A549 (cell line): ENCODE measurements around the gene TMEM143. TPM values are rescaled to one million over a fixed set of nuclear protein-coding genes. Genes with fewer than 3 reads are reported as not detected.
"Not testable (repeated sequence)": the region's sequence is repeated elsewhere in the genome, so short reads cannot be mapped to it uniquely, and the experiment has no call there.

Experiments
- ATAC-seq, 2 experiments: fragments of 200-7000 bp in 1 of 2; fragments of >200 bp in 1 of 2; cut with Nextera tagmentation in 1 of 2; cut with Tn5 transposase in 1 of 2; 3 replicates each; pipeline versions ENCODE4 v1.8.0 to v1.9.1; 2018 to 2020; ENCODE audit warnings: mild to moderate bottlenecking in 1 of 2, moderate library complexity in 1 of 2
- CTCF ChIA-PET: fragments of 300-600 bp; sonication (Branson Sonifier 250); formaldehyde crosslinking; extraction: SDS; loops from one replicate; lab custom pipeline; 2021; ENCODE audit warnings: antibody characterized with exemption, inconsistent platforms; lab: Yijun Ruan, JAX
- POLR2A ChIA-PET: fragments of 350-600 bp; formaldehyde crosslinking; extraction: SDS; loops from one replicate; lab custom pipeline; 2021; ENCODE audit warnings: antibody characterized with exemption, inconsistent platforms; lab: Yijun Ruan, JAX
- DNase-seq, 2 experiments: peaks; one replicate each; pipeline versions ENCODE4 v3.0.0 to v3.0.0-alpha.2; 2011 to 2016; ENCODE audit warnings: low read depth in 1 of 2, low spot score in 1 of 2
- FAIRE-seq: peaks from 2 replicates; lab custom pipeline; 2011; peaks lifted over from hg19 to GRCh38; lab: Jason Lieb, UNC
- H3K27ac ChIP-seq, 2 experiments: fragments of >200 bp; sonication (Bioruptor Twin); formaldehyde crosslinking; 3 replicates each; pipeline ENCODE4 v1.5.1; 2016 to 2017
- H3K4me1 ChIP-seq: fragments of >200 bp; sonication (Bioruptor Twin); formaldehyde crosslinking; 3 replicates; pipeline ENCODE4 v1.6.1; 2016
- H3K4me2 ChIP-seq: fragments of >200 bp; sonication (Bioruptor Twin); formaldehyde crosslinking; 3 replicates; pipeline ENCODE4 v1.6.1; 2016
- H3K4me3 ChIP-seq: fragments of >200 bp; sonication (Bioruptor Twin); formaldehyde crosslinking; 3 replicates; pipeline ENCODE4 v1.5.1; 2016
- H3K9me3 ChIP-seq: fragments of >200 bp; sonication (Bioruptor Twin); formaldehyde crosslinking; 3 replicates; pipeline ENCODE4 v1.6.1; 2016
- EHF ChIP-seq: fragments of 250-450 bp; sonication (Bioruptor Pico); IDR thresholded peaks from 2 replicates; pipeline ENCODE4 v1.5.0; 2020; ENCODE audit warnings: mild to moderate bottlenecking
- EHMT2 ChIP-seq: fragments of 200-600 bp; sonication (generic); IDR thresholded peaks from 2 replicates; pipeline ENCODE4 v1.6.1; 2016; ENCODE audit warnings: antibody characterized with exemption, low read depth, mild to moderate bottlenecking, moderate library complexity
- HEYL ChIP-seq: fragments of 250-450 bp; sonication (Bioruptor Pico); IDR thresholded peaks from 2 replicates; pipeline ENCODE4 v1.8.0; 2021; ENCODE audit warnings: mild to moderate bottlenecking, moderate library complexity
- JUN ChIP-seq, 2 experiments: fragments of >200 bp; sonication (Bioruptor Twin); formaldehyde crosslinking; IDR thresholded peaks; 2 replicates in 1 of 2; 3 replicates in 1 of 2; pipeline ENCODE4 v1.6.1; 2016 to 2017
- KDM5A ChIP-seq: fragments of 200-600 bp; sonication (generic); IDR thresholded peaks from 2 replicates; pipeline ENCODE4 v1.6.1; 2016; ENCODE audit warnings: antibody characterized with exemption, mild to moderate bottlenecking
- NR3C1 ChIP-seq: fragments of >200 bp; sonication (Bioruptor Twin); formaldehyde crosslinking; IDR thresholded peaks from 3 replicates; pipeline ENCODE4 v1.6.1; 2017
- PHF8 ChIP-seq: fragments of 200-600 bp; sonication (generic); IDR thresholded peaks from 2 replicates; pipeline ENCODE4 v1.6.1; 2016; ENCODE audit warnings: low read depth, mild to moderate bottlenecking, antibody characterized with exemption, moderate library complexity, borderline replicate concordance
- POLR2A ChIP-seq: IDR thresholded peaks from 2 replicates; pipeline ENCODE4 v1.6.1; 2012; ENCODE audit warnings: mild to moderate bottlenecking, low read length
- RAD21 ChIP-seq, 2 experiments: fragments of >200 bp in 1 of 2; sonication (Bioruptor Twin) in 1 of 2; formaldehyde crosslinking in 1 of 2; IDR thresholded peaks in 1 of 2; conservative IDR thresholded peaks in 1 of 2; 2 replicates in 1 of 2; 3 replicates in 1 of 2; pipeline ENCODE4 v1.6.1; 2012 to 2018; ENCODE audit warnings: inconsistent platforms in 1 of 2
- SMC3 ChIP-seq: fragments of >200 bp; sonication (Bioruptor Twin); formaldehyde crosslinking; IDR thresholded peaks from 3 replicates; pipeline ENCODE4 v1.6.1; 2018; ENCODE audit warnings: inconsistent platforms
- TFCP2L1 ChIP-seq: fragments of 250-450 bp; sonication (Bioruptor Pico); IDR thresholded peaks from 2 replicates; pipeline ENCODE4 v1.5.0; 2021; ENCODE audit warnings: mild to moderate bottlenecking
- WGBS: methylation state at CpG from one replicate; pipeline ENCODE4 v1.1.6; 2017; ENCODE audit errors: missing lambda C conversion rate; 5-methylcytosine and 5-hydroxymethylcytosine counted together
- polyA plus RNA-seq, 4 experiments: library from polyadenylated mRNA; depleted of rRNA in 3 of 4; stranded (reverse); fragments of >200 nt; fragmentation: RNase III in 1 of 4; extraction: RNeasy Plus Mini Kit Qiagen cat#74134 plus additional on column Dnase treatment in 1 of 4; gene quantifications; 2 replicates in 3 of 4; 3 replicates in 1 of 4; pipeline ENCODE4 v1.2.3, GENCODE V29; 2011 to 2017
- TF ChIP-seq, protein P1 (sequence below): fragments of >200 bp; sonication (Bioruptor Twin); formaldehyde crosslinking; IDR thresholded peaks from 3 replicates; pipeline ENCODE4 v1.5.1; 2016
- TF ChIP-seq, protein P2 (sequence below): IDR thresholded peaks from 2 replicates; pipeline ENCODE4 v1.6.1; 2012; ENCODE audit warnings: low read depth, borderline replicate concordance
- TF ChIP-seq, protein P3 (sequence below): IDR thresholded peaks from 2 replicates; pipeline ENCODE4 v1.6.1; 2012
- TF ChIP-seq, protein P4 (sequence below): IDR thresholded peaks from 2 replicates; pipeline ENCODE4 v1.6.1; 2012

TMEM143 gene
- polyA plus RNA-seq, 2 of the 4 experiments (the other 2 are of a cell fraction): 6.4 to 7.4 TPM

DNA sequence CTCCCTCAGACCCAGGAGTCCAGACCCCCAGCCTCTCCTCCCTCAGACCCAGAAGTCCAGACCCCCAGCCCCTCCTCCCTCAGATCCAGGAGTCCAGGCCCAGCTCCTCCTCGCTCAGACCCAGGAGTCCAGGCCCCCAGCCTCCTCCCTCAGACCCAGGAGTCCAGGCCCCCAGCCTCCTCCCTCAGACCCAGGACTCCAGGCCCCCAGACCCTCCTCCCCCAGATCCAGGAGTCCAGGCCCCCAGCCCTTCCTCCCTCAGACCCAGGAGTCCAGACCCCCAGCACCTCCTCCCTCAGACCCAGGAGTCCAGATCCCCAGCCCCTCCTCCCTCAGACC lies 28.2 kb upstream of the TMEM143 start:
- CTCF ChIA-PET: interaction anchor here (0.7 to 2.4 kb wide), 55 partner anchors 9 to 254 kb away, joined by 3 to 54 read pairs (median 4); partner anchors contain the start of genes CA11, FAM83E, GRWD1 and SYNGR4
- not testable (repeated sequence) for ATAC-seq, DNase-seq

DNA sequence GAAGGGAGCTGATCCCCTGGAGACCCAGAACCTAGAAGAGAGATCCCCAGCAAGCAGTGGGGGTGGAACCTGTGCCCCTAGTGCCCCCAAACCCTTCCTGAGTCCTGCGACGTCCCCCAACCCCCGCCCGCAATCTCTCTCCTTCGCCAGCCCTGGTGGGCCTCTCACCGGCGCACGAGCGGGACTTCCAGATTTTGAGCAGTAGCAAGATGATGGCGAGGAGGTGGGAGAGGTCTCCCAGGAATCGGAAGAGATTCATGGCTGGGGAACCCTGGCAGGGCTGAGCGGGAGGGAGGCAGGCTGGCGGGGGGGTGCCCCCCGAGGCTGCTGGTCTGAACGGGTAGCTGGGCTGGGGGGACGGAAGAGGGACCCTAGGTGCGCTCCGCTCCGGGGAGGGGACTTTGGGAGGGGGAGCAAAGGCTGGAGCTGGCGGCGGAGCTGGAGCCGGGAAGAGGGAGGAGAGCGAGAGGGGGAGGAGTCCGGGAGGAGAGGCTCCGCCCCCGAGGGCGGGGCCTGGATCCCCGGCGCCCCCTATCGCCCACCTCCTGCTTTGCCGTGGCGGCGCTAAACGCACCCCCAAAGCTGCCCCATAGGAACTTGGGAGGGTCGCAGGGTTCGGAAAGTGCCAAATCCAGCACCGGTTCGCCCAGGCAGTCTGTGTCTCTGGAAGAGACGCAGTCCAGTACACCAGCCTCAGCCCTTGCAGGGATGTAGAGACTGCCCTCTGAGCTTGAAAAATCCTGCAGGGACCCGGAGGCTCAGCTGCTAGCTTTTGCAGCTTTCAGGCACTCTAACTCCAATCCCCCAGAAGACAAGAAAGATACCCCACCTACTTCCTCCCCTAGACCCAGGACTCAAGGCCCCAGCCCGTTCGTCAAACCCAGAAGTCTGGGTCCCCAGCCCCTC lies 27.6 kb upstream of the TMEM143 start, which contains the start of gene KDELR1:
KDELR1 (minus strand) TSS at position 452 of the 906 bp plus-strand sequence; CDS start at position 259, 193 bp downstream.
- Histone ChIP-seq H3K4me2 (peak within 1 kb of the TSS; percentile 97), H3K9me3 (no peaks in the 10 kb centered on the region), H3K4me3 (peak within 1 kb of the TSS; percentile 97), H3K27ac (peak within 1 kb of the TSS; percentile 95 to 97), H3K4me1 (peaks cover 54% of the 10 kb centered on the region)
- CTCF ChIA-PET: interaction anchor here (0.5 to 2.4 kb wide), 69 partner anchors 8 to 396 kb away, joined by 3 to 54 read pairs (median 4); partner anchors contain the start of genes CA11, CARD8, EMP3 and FAM83E
- TF ChIP-seq EHMT2: no peak
- TF ChIP-seq HEYL (CRISPR knock-in tag): no peak
- peak; percentile 72 for TF ChIP-seq POLR2A
- TF ChIP-seq, protein P1, sequence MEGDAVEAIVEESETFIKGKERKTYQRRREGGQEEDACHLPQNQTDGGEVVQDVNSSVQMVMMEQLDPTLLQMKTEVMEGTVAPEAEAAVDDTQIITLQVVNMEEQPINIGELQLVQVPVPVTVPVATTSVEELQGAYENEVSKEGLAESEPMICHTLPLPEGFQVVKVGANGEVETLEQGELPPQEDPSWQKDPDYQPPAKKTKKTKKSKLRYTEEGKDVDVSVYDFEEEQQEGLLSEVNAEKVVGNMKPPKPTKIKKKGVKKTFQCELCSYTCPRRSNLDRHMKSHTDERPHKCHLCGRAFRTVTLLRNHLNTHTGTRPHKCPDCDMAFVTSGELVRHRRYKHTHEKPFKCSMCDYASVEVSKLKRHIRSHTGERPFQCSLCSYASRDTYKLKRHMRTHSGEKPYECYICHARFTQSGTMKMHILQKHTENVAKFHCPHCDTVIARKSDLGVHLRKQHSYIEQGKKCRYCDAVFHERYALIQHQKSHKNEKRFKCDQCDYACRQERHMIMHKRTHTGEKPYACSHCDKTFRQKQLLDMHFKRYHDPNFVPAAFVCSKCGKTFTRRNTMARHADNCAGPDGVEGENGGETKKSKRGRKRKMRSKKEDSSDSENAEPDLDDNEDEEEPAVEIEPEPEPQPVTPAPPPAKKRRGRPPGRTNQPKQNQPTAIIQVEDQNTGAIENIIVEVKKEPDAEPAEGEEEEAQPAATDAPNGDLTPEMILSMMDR: peak; percentile 90
- TF ChIP-seq, protein P2, sequence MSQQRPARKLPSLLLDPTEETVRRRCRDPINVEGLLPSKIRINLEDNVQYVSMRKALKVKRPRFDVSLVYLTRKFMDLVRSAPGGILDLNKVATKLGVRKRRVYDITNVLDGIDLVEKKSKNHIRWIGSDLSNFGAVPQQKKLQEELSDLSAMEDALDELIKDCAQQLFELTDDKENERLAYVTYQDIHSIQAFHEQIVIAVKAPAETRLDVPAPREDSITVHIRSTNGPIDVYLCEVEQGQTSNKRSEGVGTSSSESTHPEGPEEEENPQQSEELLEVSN: 0 out of 2 replicates have a peak, but pooled peaks have one; percentile 11
- TF ChIP-seq JUN (IDR thresholded peaks at IDR 0.05): peak; percentile 47 to 53; a peak in 2 of 5 replicates
- TF ChIP-seq RAD21 (conservative IDR thresholded peaks at IDR 0.05 in 1 of 2, IDR thresholded peaks at IDR 0.05 in 1 of 2): peak; percentile 31 to 47; a peak in 4 of 5 replicates
- peak; percentile 60 for TF ChIP-seq SMC3
- POLR2A ChIA-PET: interaction anchor here (0.5 to 2.1 kb wide), 18 partner anchors 8 to 290 kb away, joined by 3 to 12 read pairs (median 5); partner anchors contain the start of genes EMP3, RPL18, SPHK2 and SYNGR4
- WGBS: 2% methylated on average over 37 of the region's 42 CpGs
- no peak for FAIRE-seq
- peak; percentile 77 to 78 for DNase-seq
- peak; percentile 54 to 72 for ATAC-seq

More for the DNA sequence above, 28.2 kb upstream of the TMEM143 start:
- Histone ChIP-seq H3K27ac (peak overlapping the region; percentile 95 to 97; a peak in 5 of 6 replicates), H3K4me2 (peak overlapping the region; percentile 97), H3K4me1 (peaks cover 61% of the 10 kb centered on the region)
- WGBS: no CpG with 5 or more reads among the region's 1 CpG
- POLR2A ChIA-PET: interaction anchor here (0.5 to 2.1 kb wide), 16 partner anchors 8 to 291 kb away, joined by 3 to 12 read pairs (median 5); partner anchors contain the start of genes EMP3, RPL18, SPHK2 and SYNGR4
- H3K9me3 ChIP-seq, H3K4me3 ChIP-seq, FAIRE-seq: not testable (repeated sequence)

DNA sequence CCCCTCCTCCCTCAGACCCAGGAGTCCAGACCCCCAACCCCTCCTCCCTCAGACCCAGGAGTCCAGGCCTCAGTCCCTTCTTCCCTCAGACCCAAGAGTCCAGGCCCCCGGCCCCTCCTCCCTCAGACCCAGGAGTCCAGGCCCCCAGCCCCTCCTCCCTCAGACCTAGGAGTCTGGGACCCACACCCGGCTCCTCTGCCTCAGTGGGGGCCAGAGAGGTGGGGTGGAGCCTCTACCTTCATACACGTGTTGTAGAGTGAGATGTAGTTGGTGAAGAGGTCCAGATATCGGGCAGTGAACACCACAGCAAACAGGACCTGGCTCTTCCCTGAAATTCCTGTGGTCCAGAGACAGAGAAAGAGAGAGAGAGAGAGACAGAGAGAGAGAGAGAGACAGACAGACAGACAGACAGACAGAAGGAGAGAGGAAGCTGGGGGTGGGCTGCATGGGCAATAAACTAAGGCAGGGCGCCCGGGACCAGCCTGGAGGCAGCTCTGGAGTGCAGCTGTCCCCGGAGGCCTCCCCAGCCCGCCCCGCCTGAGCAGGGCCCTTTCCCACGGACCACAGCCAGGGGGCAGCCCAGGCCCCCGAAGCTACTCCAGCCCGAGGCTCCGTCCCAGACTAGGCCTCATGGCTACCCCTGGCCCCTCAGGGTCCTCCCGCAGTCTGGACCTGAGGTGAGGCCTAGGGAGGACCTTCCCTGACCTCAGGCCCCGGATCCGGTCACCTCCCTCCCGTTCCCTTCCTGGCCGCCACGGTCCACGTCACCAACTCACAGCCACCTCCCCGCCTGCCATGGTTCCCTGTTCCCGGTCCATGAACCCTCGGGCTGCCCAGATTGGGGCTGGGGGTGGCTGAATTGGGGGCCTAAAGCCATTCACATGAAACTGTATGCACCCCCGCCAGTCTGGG lies 26.7 kb upstream of the TMEM143 start:
- WGBS: 2% methylated on average over 22 of the region's 24 CpGs
- peak overlapping the region; percentile 97 for H3K4me2 ChIP-seq
- peak overlapping the region; percentile 97 for H3K4me3 ChIP-seq
- ChIA-PET POLR2A (interaction anchor here (0.5 to 2.1 kb wide), 13 partner anchors 8 to 194 kb away, joined by 3 to 12 read pairs (median 5); partner anchors contain the start of genes EMP3, SYNGR4 and TMEM143), CTCF (interaction anchor here (0.5 to 2.4 kb wide), 58 partner anchors 7 to 397 kb away, joined by 3 to 54 read pairs (median 5); partner anchors contain the start of genes CARD8, GRWD1, PLA2G4C and SYNGR4)
- H3K27ac ChIP-seq: peak overlapping the region; percentile 95 to 97
- peak; percentile 47 to 61 for ATAC-seq
- no peak for FAIRE-seq
- H3K9me3 ChIP-seq: no peaks in the 10 kb centered on the region
- DNase-seq: peak in 1 of 2 experiments; percentile 64
- H3K4me1 ChIP-seq: peaks cover 45% of the 10 kb centered on the region
- TF ChIP-seq, protein P3, sequence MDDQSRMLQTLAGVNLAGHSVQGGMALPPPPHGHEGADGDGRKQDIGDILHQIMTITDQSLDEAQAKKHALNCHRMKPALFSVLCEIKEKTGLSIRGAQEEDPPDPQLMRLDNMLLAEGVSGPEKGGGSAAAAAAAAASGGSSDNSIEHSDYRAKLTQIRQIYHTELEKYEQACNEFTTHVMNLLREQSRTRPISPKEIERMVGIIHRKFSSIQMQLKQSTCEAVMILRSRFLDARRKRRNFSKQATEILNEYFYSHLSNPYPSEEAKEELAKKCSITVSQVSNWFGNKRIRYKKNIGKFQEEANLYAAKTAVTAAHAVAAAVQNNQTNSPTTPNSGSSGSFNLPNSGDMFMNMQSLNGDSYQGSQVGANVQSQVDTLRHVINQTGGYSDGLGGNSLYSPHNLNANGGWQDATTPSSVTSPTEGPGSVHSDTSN: peak; percentile 23; the same call in 1 of the 2 replicates
- TF ChIP-seq, protein P4, sequence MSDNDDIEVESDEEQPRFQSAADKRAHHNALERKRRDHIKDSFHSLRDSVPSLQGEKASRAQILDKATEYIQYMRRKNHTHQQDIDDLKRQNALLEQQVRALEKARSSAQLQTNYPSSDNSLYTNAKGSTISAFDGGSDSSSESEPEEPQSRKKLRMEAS: peak; percentile 76
- TF ChIP-seq, protein P2: peak; percentile 15; the same call in 1 of the 2 replicates
- TF ChIP-seq TFCP2L1 (CRISPR knock-in tag) (0 out of 2 replicates have a peak, but pooled peaks have one; percentile 23), PHF8 (peak; percentile 86), NR3C1 (no peak), KDM5A (no peak), EHF (CRISPR knock-in tag) (no peak), SMC3 (peak; percentile 54), RAD21 (conservative IDR thresholded peaks at IDR 0.05 in 1 of 2, IDR thresholded peaks at IDR 0.05 in 1 of 2) (peak in 1 of 2 experiments; percentile 57; a peak in 3 of 5 replicates)
- TF ChIP-seq, protein P1: peak; percentile 47
